Nephron (organoid): Measurements from ENCODE around the gene PLEKHA6.
A peak's percentile ranks its signal among the peaks of the same experiment; 100 is the strongest.

Experiments used
- H3K27ac Mint-ChIP-seq, 3 experiments: 2 replicates each; pipeline ENCODE4 v1.8.0; 2020; ENCODE audit warnings: mixed read lengths in 3 of 3, mild to moderate bottlenecking in 2 of 3, moderate library complexity in 1 of 3
- H3K27me3 Mint-ChIP-seq: 2 replicates; pipeline ENCODE4 v1.8.0; 2021; ENCODE audit warnings: low read depth, mild to moderate bottlenecking, moderate library complexity, mixed read lengths
- H3K36me3 Mint-ChIP-seq: 2 replicates; pipeline ENCODE4 v1.8.0; 2020; ENCODE audit warnings: low read depth, mixed read lengths
- H3K4me1 Mint-ChIP-seq: 2 replicates; pipeline ENCODE4 v1.8.0; 2020; ENCODE audit warnings: mixed read lengths
- H3K4me3 Mint-ChIP-seq, 3 experiments: 2 replicates each; pipeline ENCODE4 v1.8.0; 2020; ENCODE audit warnings: mild to moderate bottlenecking in 3 of 3, mixed read lengths in 3 of 3, moderate library complexity in 2 of 3
- H3K9me3 Mint-ChIP-seq: 2 replicates; pipeline ENCODE4 v1.8.0; 2020; ENCODE audit warnings: mixed read lengths
- TF ChIP-seq, protein P1 (sequence below), 3 experiments: fragments of 200-600 bp; sonication (generic); IDR thresholded peaks; one replicate each; pipeline ENCODE4 v1.5.0; 2021; ENCODE audit warnings: antibody characterized with exemption in 3 of 3; ENCODE audit not compliant: unreplicated experiment in 3 of 3

Gene PLEKHA6

DNA sequence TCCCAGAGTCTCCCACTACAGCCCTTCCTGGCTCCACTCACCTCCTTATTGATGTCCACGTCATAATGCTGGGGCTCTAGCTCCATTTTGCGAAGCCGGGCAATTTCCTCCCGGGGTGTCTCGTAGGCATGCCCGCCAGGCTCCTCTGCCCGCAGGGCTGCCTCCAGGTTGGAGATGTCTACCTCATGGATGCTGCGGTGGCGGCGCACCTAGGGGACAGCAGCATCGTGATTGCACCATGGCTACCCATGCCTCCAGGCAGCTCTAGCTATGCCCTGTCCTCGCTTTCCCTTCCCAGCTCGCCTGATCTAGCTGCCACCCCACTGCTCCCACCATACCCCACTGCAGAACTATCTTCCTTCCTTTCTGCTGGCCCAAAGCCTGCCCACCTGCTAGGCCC lies 130.8 kb downstream of the PLEKHA6 start:
- TF ChIP-seq, protein P1, sequence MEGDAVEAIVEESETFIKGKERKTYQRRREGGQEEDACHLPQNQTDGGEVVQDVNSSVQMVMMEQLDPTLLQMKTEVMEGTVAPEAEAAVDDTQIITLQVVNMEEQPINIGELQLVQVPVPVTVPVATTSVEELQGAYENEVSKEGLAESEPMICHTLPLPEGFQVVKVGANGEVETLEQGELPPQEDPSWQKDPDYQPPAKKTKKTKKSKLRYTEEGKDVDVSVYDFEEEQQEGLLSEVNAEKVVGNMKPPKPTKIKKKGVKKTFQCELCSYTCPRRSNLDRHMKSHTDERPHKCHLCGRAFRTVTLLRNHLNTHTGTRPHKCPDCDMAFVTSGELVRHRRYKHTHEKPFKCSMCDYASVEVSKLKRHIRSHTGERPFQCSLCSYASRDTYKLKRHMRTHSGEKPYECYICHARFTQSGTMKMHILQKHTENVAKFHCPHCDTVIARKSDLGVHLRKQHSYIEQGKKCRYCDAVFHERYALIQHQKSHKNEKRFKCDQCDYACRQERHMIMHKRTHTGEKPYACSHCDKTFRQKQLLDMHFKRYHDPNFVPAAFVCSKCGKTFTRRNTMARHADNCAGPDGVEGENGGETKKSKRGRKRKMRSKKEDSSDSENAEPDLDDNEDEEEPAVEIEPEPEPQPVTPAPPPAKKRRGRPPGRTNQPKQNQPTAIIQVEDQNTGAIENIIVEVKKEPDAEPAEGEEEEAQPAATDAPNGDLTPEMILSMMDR (IDR thresholded peaks at IDR 0.05; ENCODE audit: unreplicated experiment in 3 of 3) = no peak

DNA sequence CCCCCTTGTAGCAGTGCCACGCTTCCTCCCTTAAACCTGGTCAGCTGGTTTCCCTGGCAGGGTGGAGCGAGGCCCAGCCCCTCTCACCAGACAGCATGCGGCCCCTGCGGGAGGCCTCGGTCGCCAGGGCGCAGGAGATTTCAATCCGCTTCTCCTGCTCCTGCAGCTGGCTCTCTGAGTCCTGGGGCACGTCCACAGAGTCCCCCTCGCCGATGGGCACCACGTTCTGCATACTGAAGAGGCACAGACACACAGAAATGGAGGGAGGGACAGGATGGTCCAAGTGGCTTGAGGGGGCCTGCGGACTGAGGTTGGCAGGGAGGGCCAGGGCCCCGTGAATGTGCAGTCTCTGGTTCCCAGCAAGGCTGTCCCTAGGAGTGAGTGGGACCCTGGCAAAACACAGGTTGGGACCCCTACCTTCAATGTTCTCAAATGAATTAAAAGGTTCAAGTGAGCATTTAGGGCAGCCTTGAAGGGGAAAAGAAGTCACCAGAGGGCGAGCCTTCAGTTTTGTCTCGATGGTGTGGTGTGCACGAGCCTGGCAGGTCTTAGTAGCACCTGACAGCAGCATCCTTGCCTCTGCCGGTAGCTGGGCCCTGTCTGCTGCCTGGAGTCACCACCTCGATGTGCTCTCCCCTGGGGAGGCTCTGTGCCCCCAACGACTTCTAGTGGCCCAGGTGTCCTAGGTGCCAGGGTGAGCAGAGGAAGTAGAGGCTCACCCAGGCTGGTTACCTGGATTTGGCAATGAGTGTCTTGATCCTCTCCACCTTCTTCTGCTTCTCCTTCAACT lies 131.5 kb downstream of the PLEKHA6 start:
- peaks cover 4% of the 10 kb centered on the region for H3K9me3 Mint-ChIP-seq
- TF ChIP-seq, protein P1 (IDR thresholded peaks at IDR 0.05; ENCODE audit: unreplicated experiment in 3 of 3) = no peak

More for the DNA sequence above, 130.8 kb downstream of the PLEKHA6 start:
- H3K27me3 Mint-ChIP-seq = no peaks in the 10 kb centered on the region
- peaks cover 4% of the 10 kb centered on the region for H3K9me3 Mint-ChIP-seq
- H3K4me3 Mint-ChIP-seq = no peak overlapping the region
- no peak overlapping the region for H3K27ac Mint-ChIP-seq
- H3K36me3 Mint-ChIP-seq = peaks cover 51% of the 10 kb centered on the region
- H3K4me1 Mint-ChIP-seq = peaks cover 11% of the 10 kb centered on the region

DNA sequence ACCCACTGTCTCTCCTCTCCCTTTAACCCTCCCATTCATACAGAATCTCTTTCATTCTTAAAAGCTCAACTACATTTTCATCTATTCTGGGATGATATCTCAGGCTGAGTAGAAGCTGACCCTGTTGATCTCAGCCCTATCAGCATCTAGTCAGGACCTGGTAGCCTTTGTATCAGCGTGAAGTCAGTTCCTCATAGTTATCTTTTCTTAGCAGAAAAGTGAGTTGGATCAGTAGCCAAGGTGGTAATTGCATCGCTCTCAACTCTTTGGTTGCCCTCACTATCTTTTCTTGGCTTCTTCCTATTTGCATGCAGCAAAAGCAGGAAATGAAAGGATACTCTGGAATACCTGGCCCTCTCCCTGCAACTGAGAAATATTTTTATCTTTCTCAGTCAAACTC lies 132.4 kb downstream of the PLEKHA6 start:
- Mint-ChIP-seq H3K27me3 (no peaks in the 10 kb centered on the region), H3K27ac (peak overlapping the region; percentile 13 to 29 (median 14)), H3K4me1 (peaks cover 17% of the 10 kb centered on the region), H3K4me3 (no peak overlapping the region), H3K36me3 (peaks cover 41% of the 10 kb centered on the region), H3K9me3 (peaks cover under 1% of the 10 kb centered on the region)
- TF ChIP-seq, protein P1 (IDR thresholded peaks at IDR 0.05; ENCODE audit: unreplicated experiment in 3 of 3) = no peak

More for the DNA sequence above, 131.5 kb downstream of the PLEKHA6 start:
- no peaks in the 10 kb centered on the region for H3K27me3 Mint-ChIP-seq
- H3K27ac Mint-ChIP-seq = no peak overlapping the region
- H3K4me3 Mint-ChIP-seq = no peak overlapping the region
- H3K36me3 Mint-ChIP-seq = peaks cover 45% of the 10 kb centered on the region
- peaks cover 11% of the 10 kb centered on the region for H3K4me1 Mint-ChIP-seq

DNA sequence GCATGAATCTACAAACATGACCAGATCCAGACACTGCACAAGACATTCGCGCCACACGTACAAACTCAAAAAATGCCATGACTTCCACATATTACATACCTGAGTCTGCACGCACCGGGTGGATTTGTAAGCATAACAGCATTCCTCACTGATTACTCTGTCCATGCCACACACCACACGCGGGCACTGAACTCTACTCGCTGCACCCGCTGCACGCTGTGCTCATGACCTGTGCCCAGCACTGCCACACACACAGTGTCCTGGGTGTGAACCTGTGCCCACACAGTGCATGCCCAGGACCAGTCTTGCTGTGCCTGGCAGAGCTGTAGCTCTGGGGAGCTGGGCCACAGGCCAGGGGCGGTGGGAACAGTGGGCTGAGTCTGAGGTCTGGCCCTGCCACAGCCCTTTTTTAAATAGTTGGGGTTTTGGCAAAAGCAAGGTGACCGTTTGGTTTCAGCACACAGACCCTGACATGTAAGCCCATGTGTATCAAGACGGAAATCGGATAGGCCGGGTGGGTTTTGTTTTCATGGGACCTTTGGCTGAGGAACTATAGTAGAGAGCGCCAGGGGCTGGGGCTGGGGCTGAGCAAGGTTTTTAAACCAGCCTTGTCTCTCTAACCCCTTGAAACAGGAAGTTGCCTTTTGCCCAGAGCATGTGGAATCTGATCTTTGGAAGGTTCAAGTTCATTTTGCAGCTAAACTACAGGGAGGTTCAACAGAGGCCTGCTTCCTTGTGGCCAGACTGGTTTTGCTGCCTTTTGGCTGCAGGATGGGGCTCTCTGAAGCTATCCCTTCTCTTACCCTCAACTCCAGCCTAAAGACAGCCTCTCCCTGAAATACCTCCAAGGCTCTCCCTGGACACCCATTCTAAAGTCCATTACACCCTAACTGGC lies 133.6 kb downstream of the PLEKHA6 start:
- H3K36me3 Mint-ChIP-seq = peaks cover 36% of the 10 kb centered on the region
- H3K27ac Mint-ChIP-seq = peak overlapping the region; percentile 14 to 84 (median 73)
- no peaks in the 10 kb centered on the region for H3K9me3 Mint-ChIP-seq
- H3K4me1 Mint-ChIP-seq = peaks cover 17% of the 10 kb centered on the region
- no peaks in the 10 kb centered on the region for H3K27me3 Mint-ChIP-seq
- no peak overlapping the region for H3K4me3 Mint-ChIP-seq
- TF ChIP-seq, protein P1 (IDR thresholded peaks at IDR 0.05; ENCODE audit: unreplicated experiment in 3 of 3) = no peak

DNA sequence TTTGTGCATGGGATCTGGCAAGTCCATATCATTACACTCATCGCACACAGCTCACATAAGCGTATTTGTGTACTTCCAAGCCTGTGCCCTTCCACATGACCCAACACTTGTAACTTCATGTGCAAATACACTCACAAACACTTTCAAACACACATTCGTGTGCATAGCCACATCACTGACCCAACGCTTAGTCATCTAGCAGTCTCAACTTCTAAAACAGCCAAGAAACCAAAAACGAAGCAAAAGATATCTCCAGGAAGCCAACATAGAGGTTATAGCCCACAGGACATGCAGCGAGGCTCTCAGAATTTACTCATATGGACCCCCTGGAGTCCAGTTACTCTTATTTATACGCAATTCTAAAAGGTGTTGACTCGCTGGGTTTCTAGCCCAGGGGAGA lies 135.1 kb downstream of the PLEKHA6 start:
- Mint-ChIP-seq H3K36me3 (peaks cover 36% of the 10 kb centered on the region), H3K9me3 (no peaks in the 10 kb centered on the region), H3K4me1 (peaks cover 24% of the 10 kb centered on the region), H3K27ac (no peak overlapping the region), H3K27me3 (no peaks in the 10 kb centered on the region), H3K4me3 (no peak overlapping the region)
- TF ChIP-seq, protein P1 (IDR thresholded peaks at IDR 0.05; ENCODE audit: unreplicated experiment in 3 of 3) = no peak
